HepG2 (cell line): ENCODE data around the gene SRCIN1. TPM values are rescaled to one million over a fixed set of nuclear protein-coding genes. Genes with fewer than 3 reads are reported as not detected.

Source experiments
- ATAC-seq: fragments of 200-7000 bp; cut with Tn5 transposase; 3 replicates; pipeline ENCODE4 v1.9.1; 2020; ENCODE audit warnings: mild to moderate bottlenecking, moderate library complexity
- BruUV-seq: library from RNA; stranded (reverse); fragments of 400-500 nt; replicated peaks from 2 replicates; lab custom pipeline; 2021; lab: Mats Ljungman, UMichigan
- CTCF ChIA-PET: fragments of 300-600 bp; formaldehyde crosslinking; extraction: SDS; loops from one replicate; lab custom pipeline; 2021; ENCODE audit warnings: low total read pairs, inconsistent platforms, low intra/inter-chr PET ratio; lab: Yijun Ruan, JAX
- POLR2A ChIA-PET: fragments of 350-600 bp; sonication (Branson Sonifier 250); formaldehyde crosslinking; loops from one replicate; lab custom pipeline; 2020; ENCODE audit warnings: antibody characterized with exemption, inconsistent platforms; lab: Yijun Ruan, JAX
- DNase-seq: peaks from one replicate; pipeline ENCODE4 v3.0.0-alpha.2; 2015; ENCODE audit warnings: low spot score
- FAIRE-seq: peaks from 3 replicates; lab custom pipeline; 2011; peaks lifted over from hg19 to GRCh38; lab: Jason Lieb, UNC
- H2AFZ ChIP-seq: one replicate; pipeline ENCODE4 v1.6.1; 2011; ENCODE audit warnings: low read length, inconsistent platforms
- H3K27ac ChIP-seq: fragments of 300-600 bp; 3 replicates; pipeline ENCODE4 v1.8.0; 2011; ENCODE audit warnings: mixed run types, mild to moderate bottlenecking, mixed read lengths, low read length, inconsistent platforms; ENCODE audit not compliant: insufficient read depth; ENCODE audit errors: extremely low read length
- H3K27me3 ChIP-seq, 2 experiments: fragments of 200-600 bp in 1 of 2; 2 replicates in 1 of 2; 3 replicates in 1 of 2; pipeline versions ENCODE4 v1.6.0 to v1.8.0; 2011; ENCODE audit warnings: low read length in 2 of 2, mild to moderate bottlenecking in 2 of 2, moderate library complexity in 2 of 2, inconsistent platforms in 1 of 2; ENCODE audit not compliant: insufficient read depth in 2 of 2, control insufficient read depth in 1 of 2
- H3K36me3 ChIP-seq, 2 experiments: fragments of 200-600 bp in 1 of 2; replicated peaks in 1 of 2; 2 replicates in 1 of 2; 3 replicates in 1 of 2; pipeline versions ENCODE4 v1.5.1 to v1.8.0; 2011; ENCODE audit warnings: low read length in 2 of 2, inconsistent platforms in 1 of 2; ENCODE audit not compliant: insufficient read depth in 2 of 2, control insufficient read depth in 1 of 2
- H3K4me1 ChIP-seq: 2 replicates; pipeline ENCODE4 v1.5.1; 2012; ENCODE audit warnings: low read length, inconsistent platforms; ENCODE audit not compliant: insufficient read depth
- H3K4me2 ChIP-seq: 2 replicates; pipeline ENCODE4 v1.6.0; 2011; ENCODE audit warnings: low read depth, low read length, inconsistent platforms
- H3K4me3 ChIP-seq, 3 experiments: fragments of 200-600 bp in 1 of 3; sonication (generic), shearing (Covaris generic) in 1 of 3; replicated peaks in 1 of 3; 2 replicates each; pipeline ENCODE4 v1.5.1; 2011 to 2016; ENCODE audit warnings: low read length in 3 of 3, inconsistent platforms in 2 of 3, low read depth in 2 of 3, mild to moderate bottlenecking in 2 of 3, control low read depth in 1 of 3, mixed read lengths in 1 of 3; ENCODE audit not compliant: insufficient read depth in 1 of 3
- H3K79me2 ChIP-seq: one replicate; pipeline ENCODE4 v1.6.1; 2011; ENCODE audit warnings: low read length, inconsistent platforms; ENCODE audit not compliant: insufficient read depth
- H3K9ac ChIP-seq: 2 replicates; pipeline ENCODE4 v1.6.0; 2011; ENCODE audit warnings: mild to moderate bottlenecking, low read depth, low read length, inconsistent platforms; ENCODE audit not compliant: insufficient read depth
- H3K9me3 ChIP-seq: 2 replicates; pipeline ENCODE4 v1.5.1; 2012; ENCODE audit warnings: mild to moderate bottlenecking, low read length
- H4K20me1 ChIP-seq: 2 replicates; pipeline ENCODE4 v1.6.0; 2011; ENCODE audit warnings: inconsistent platforms, mild to moderate bottlenecking, low read length, moderate library complexity; ENCODE audit not compliant: insufficient read depth
- HDAC6 ChIP-seq: fragments of 200-600 bp; sonication (generic); IDR thresholded peaks from 2 replicates; pipeline ENCODE4 v1.7.0; 2017; ENCODE audit warnings: mild to moderate bottlenecking, antibody characterized with exemption, low read length, low read depth
- HOXA3 ChIP-seq: sonication (generic); formaldehyde crosslinking; IDR thresholded peaks from 2 replicates; pipeline ENCODE4 v1.5.0; 2020; ENCODE audit warnings: missing genetic modification reagents
- MTA1 ChIP-seq: sonication (generic); formaldehyde crosslinking; IDR thresholded peaks from 2 replicates; pipeline ENCODE4 v1.4.0; 2020; ENCODE audit warnings: missing genetic modification reagents, mild to moderate bottlenecking, borderline replicate concordance
- PHF5A ChIP-seq: IDR thresholded peaks from one replicate; pipeline ENCODE4 v1.6.1; 2018; ENCODE audit warnings: low read depth, missing genetic modification reagents; ENCODE audit not compliant: unreplicated experiment
- SPEN ChIP-seq: sonication (generic); formaldehyde crosslinking; IDR thresholded peaks from 2 replicates; pipeline ENCODE4 v1.5.1; 2020; ENCODE audit warnings: low read depth, mild to moderate bottlenecking, missing genetic modification reagents
- TOPORS ChIP-seq: sonication (generic); formaldehyde crosslinking; IDR thresholded peaks from 2 replicates; pipeline ENCODE4 v1.8.0; 2023; ENCODE audit warnings: mild to moderate bottlenecking, missing genetic modification reagents
- ZC3H13 ChIP-seq: sonication (generic); formaldehyde crosslinking; IDR thresholded peaks from 2 replicates; pipeline ENCODE4 v1.8.1; 2023; ENCODE audit warnings: mild to moderate bottlenecking, missing genetic modification reagents, moderate library complexity
- ZFP1 ChIP-seq: IDR thresholded peaks from 2 replicates; pipeline ENCODE4 v1.6.1; 2016
- ZNF484 ChIP-seq: sonication (generic); formaldehyde crosslinking; IDR thresholded peaks from 2 replicates; pipeline ENCODE4 v1.5.1; 2020; ENCODE audit warnings: mild to moderate bottlenecking, low read depth, missing genetic modification reagents, borderline replicate concordance
- ZNF547 ChIP-seq: sonication (generic); formaldehyde crosslinking; IDR thresholded peaks from 2 replicates; pipeline ENCODE4 v1.5.1; 2020; ENCODE audit warnings: mild to moderate bottlenecking, missing genetic modification reagents
- ZZZ3 ChIP-seq: sonication (generic); formaldehyde crosslinking; IDR thresholded peaks from 2 replicates; pipeline ENCODE4 v1.4.0; 2020; ENCODE audit warnings: missing genetic modification reagents, mild to moderate bottlenecking, borderline replicate concordance
- WGBS: methylation state at CpG from one replicate; pipeline ENCODE4 v1.1.6; 2017; ENCODE audit warnings: low lambda C conversion rate; 5-methylcytosine and 5-hydroxymethylcytosine counted together
- in situ Hi-C: cut with HindIII; loops from 2 replicates; pipeline ENCODE4 v1.10.0; 2017; ENCODE audit warnings: low pct_unique_long_range_greater_than_20kb; ENCODE audit not compliant: extremely low pct_ligation_motif_present
- intact Hi-C: fragments of 100-400 bp; cut with micrococcal nuclease; formaldehyde crosslinking; loops from one replicate; pipeline ENCODE4 v1.10.0; 2022; ENCODE audit not compliant: unreplicated experiment
- polyA plus RNA-seq, 8 experiments: library from polyadenylated mRNA; depleted of rRNA in 3 of 8; stranded (reverse) in 7 of 8; unstranded in 1 of 8; fragments of >200 nt; fragmentation: Illumina TruSeq in 4 of 8; extraction: Trizol in 4 of 8; gene quantifications; 2 replicates each; pipeline versions ENCODE4 v1.2.1 to v1.2.3, GENCODE V29; 2011 to 2016; ENCODE audit warnings: low read depth in 4 of 8, missing spikeins in 1 of 8, mixed read lengths in 1 of 8; ENCODE audit not compliant: insufficient read depth in 1 of 8
- total RNA-seq, 5 experiments: library from RNA; depleted of rRNA; stranded (reverse); fragments of >200 nt; fragmentation: Illumina TruSeq; extraction: Trizol; gene quantifications; 2 replicates each; pipeline ENCODE4 v1.2.3, GENCODE V29; 2016; ENCODE audit warnings: low read depth in 1 of 5
- TF ChIP-seq, protein P1 (sequence below): IDR thresholded peaks from 2 replicates; pipeline ENCODE4 v1.6.1; 2016; ENCODE audit warnings: mild to moderate bottlenecking, missing biosample characterization, missing genetic modification reagents
- TF ChIP-seq, protein P2 (sequence below), 2 experiments: IDR thresholded peaks; 2 replicates each; pipeline ENCODE4 v1.6.1; 2011 to 2012; ENCODE audit warnings: low read length in 2 of 2, borderline replicate concordance in 1 of 2, low read depth in 1 of 2, mild to moderate bottlenecking in 1 of 2, moderate library complexity in 1 of 2
- TF ChIP-seq, protein P3 (sequence below): sonication (generic); formaldehyde crosslinking; IDR thresholded peaks from 2 replicates; pipeline ENCODE4 v1.5.0; 2020; ENCODE audit warnings: missing genetic modification reagents
- TF ChIP-seq, protein P4 (sequence below), 2 experiments: fragments of 450-650 bp in 1 of 2; sonication (generic) in 1 of 2; formaldehyde crosslinking; IDR thresholded peaks; 2 replicates each; pipeline versions ENCODE4 v1.5.0 to v1.8.0; 2020 to 2022; ENCODE audit warnings: mild to moderate bottlenecking in 1 of 2, missing genetic modification reagents in 1 of 2

SRCIN1 gene
- total and polyA plus RNA-seq, 2 of the 13 experiments (the other 11 are each of a cell fraction or from before 2014, with no cell fraction given): 1.2 to 9.6 TPM

DNA sequence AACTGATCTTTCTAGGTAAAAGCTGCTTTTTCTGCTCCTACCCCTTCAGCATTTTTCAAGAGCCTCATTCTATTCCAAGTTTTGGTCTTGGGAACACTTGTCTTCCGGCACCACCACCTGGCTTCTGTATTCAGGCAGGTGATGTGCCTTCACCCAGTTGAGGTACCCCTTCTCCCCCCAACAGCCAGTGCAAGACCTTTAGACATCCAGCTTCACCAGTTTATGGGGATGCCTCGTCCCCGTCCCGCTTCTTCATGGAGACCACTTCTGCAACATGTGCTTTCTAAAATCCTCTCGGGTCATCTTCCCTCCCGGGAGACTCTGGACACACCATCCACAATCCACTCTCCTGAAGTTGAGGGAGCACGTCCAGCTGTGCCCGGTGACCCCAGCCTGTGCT lies 69.9 kb downstream of the SRCIN1 start:
- no TSS peak for BruUV-seq
- 29% methylated on average over 8 of the region's 8 CpGs for WGBS
- FAIRE-seq (no peak), ATAC-seq (no peak), DNase-seq (no peak)
- intact Hi-C loops: no loop called here
- H3K4me3 ChIP-seq: no peak overlapping the region
- H3K27ac ChIP-seq: no peak overlapping the region
- no peaks in the 10 kb centered on the region for H3K4me1 ChIP-seq
- H3K9me3 ChIP-seq: no peaks in the 10 kb centered on the region
- in situ Hi-C loops: no loop called here
- H3K27me3 ChIP-seq: peaks cover 12 to 44% of the 10 kb centered on the region in 2 experiments
- ChIA-PET POLR2A (no interaction called here), CTCF (no interaction called here)
- no peak overlapping the region for H2AFZ ChIP-seq
- no peak overlapping the region for H3K9ac ChIP-seq
- TF ChIP-seq ZZZ3 (CRISPR knock-in tag): no peak
- no peak for TF ChIP-seq MTA1 (CRISPR knock-in tag)
- TF ChIP-seq ZNF484 (CRISPR knock-in tag): no peak
- TF ChIP-seq ZC3H13: no peak
- no peak for TF ChIP-seq PHF5A (CRISPR knock-in tag)
- TF ChIP-seq, protein P1, sequence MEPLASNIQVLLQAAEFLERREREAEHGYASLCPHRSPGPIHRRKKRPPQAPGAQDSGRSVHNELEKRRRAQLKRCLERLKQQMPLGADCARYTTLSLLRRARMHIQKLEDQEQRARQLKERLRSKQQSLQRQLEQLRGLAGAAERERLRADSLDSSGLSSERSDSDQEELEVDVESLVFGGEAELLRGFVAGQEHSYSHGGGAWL (CRISPR knock-in tag): no peak
- TF ChIP-seq, protein P2, sequence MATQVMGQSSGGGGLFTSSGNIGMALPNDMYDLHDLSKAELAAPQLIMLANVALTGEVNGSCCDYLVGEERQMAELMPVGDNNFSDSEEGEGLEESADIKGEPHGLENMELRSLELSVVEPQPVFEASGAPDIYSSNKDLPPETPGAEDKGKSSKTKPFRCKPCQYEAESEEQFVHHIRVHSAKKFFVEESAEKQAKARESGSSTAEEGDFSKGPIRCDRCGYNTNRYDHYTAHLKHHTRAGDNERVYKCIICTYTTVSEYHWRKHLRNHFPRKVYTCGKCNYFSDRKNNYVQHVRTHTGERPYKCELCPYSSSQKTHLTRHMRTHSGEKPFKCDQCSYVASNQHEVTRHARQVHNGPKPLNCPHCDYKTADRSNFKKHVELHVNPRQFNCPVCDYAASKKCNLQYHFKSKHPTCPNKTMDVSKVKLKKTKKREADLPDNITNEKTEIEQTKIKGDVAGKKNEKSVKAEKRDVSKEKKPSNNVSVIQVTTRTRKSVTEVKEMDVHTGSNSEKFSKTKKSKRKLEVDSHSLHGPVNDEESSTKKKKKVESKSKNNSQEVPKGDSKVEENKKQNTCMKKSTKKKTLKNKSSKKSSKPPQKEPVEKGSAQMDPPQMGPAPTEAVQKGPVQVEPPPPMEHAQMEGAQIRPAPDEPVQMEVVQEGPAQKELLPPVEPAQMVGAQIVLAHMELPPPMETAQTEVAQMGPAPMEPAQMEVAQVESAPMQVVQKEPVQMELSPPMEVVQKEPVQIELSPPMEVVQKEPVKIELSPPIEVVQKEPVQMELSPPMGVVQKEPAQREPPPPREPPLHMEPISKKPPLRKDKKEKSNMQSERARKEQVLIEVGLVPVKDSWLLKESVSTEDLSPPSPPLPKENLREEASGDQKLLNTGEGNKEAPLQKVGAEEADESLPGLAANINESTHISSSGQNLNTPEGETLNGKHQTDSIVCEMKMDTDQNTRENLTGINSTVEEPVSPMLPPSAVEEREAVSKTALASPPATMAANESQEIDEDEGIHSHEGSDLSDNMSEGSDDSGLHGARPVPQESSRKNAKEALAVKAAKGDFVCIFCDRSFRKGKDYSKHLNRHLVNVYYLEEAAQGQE (IDR thresholded peaks at IDR 0.05; ENCODE audit: borderline replicate concordance in 1 of 2, low read depth in 1 of 2, low read length in 2 of 2): no peak
- TF ChIP-seq HOXA3 (CRISPR knock-in tag): no peak
- TF ChIP-seq SPEN (CRISPR knock-in tag): no peak
- TF ChIP-seq, protein P3, sequence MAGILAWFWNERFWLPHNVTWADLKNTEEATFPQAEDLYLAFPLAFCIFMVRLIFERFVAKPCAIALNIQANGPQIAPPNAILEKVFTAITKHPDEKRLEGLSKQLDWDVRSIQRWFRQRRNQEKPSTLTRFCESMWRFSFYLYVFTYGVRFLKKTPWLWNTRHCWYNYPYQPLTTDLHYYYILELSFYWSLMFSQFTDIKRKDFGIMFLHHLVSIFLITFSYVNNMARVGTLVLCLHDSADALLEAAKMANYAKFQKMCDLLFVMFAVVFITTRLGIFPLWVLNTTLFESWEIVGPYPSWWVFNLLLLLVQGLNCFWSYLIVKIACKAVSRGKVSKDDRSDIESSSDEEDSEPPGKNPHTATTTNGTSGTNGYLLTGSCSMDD (CRISPR knock-in tag): no peak
- no peak for TF ChIP-seq TOPORS (CRISPR knock-in tag)
- TF ChIP-seq ZFP1 (CRISPR knock-in tag): no peak
- TF ChIP-seq, protein P4, sequence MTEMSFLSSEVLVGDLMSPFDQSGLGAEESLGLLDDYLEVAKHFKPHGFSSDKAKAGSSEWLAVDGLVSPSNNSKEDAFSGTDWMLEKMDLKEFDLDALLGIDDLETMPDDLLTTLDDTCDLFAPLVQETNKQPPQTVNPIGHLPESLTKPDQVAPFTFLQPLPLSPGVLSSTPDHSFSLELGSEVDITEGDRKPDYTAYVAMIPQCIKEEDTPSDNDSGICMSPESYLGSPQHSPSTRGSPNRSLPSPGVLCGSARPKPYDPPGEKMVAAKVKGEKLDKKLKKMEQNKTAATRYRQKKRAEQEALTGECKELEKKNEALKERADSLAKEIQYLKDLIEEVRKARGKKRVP (CRISPR knock-in tag; IDR thresholded peaks at IDR 0.05): no peak
- TF ChIP-seq HDAC6: no peak
- no peak for TF ChIP-seq ZNF547
- H3K4me2 ChIP-seq: no peak overlapping the region
- H3K79me2 ChIP-seq: no peaks in the 10 kb centered on the region
- H4K20me1 ChIP-seq: no peaks in the 10 kb centered on the region; the same call in 1 of the 2 replicates
- no peaks in the 10 kb centered on the region for H3K36me3 ChIP-seq
